ENCODE results near the gene MAGI1.
"Not testable (repeated sequence)": the region's sequence is repeated elsewhere in the genome, so short reads cannot be mapped to it uniquely, and the experiment has no call there.

Gene MAGI1

GRCh38 chr3:65650247-65650646 is 388.5 kb downstream of the MAGI1 start:
- DNase-seq, result no peak

GRCh38 chr3:65647369-65647768 is 391.3 kb downstream of the MAGI1 start:
- DNase-seq, result no peak

GRCh38 chr3:65642883-65643282 is 395.8 kb downstream of the MAGI1 start:
- no peak for DNase-seq

GRCh38 chr3:65641777-65642176 is 396.9 kb downstream of the MAGI1 start:
- no peak for DNase-seq

GRCh38 chr3:65641045-65641444 is 397.7 kb downstream of the MAGI1 start:
- DNase-seq, result no peak

GRCh38 chr3:65639444-65639843 is 399.3 kb downstream of the MAGI1 start:
- DNase-seq, result no peak

GRCh38 chr3:65638301-65638700 is 400.4 kb downstream of the MAGI1 start:
- DNase-seq, result no peak

- DNase-seq, result peak; percentile 70
These were observed 402.4 kb downstream of the MAGI1 start for GRCh38 chr3:65636326-65636725.

- no peak for DNase-seq
These were observed 403.1 kb downstream of the MAGI1 start for GRCh38 chr3:65635657-65636056.

GRCh38 chr3:65633018-65633638 is 405.6 kb downstream of the MAGI1 start:
- DNase-seq, result no peak

GRCh38 chr3:65632414-65632813 is 406.3 kb downstream of the MAGI1 start:
- DNase-seq, result no peak

- DNase-seq, result no peak
These were observed 409.7 kb downstream of the MAGI1 start for GRCh38 chr3:65628978-65629377.

GRCh38 chr3:65627062-65627461 is 411.7 kb downstream of the MAGI1 start:
- DNase-seq, result no peak

- DNase-seq, result no peak
These were observed 413.4 kb downstream of the MAGI1 start for GRCh38 chr3:65625305-65625704.

GRCh38 chr3:65623362-65623761 is 415.4 kb downstream of the MAGI1 start:
- DNase-seq, result no peak

GRCh38 chr3:65619888-65620287 is 418.8 kb downstream of the MAGI1 start:
- no peak for DNase-seq

- DNase-seq, result no peak
These were observed 419.3 kb downstream of the MAGI1 start for GRCh38 chr3:65619451-65619881.

- DNase-seq, result no peak
These were observed 420.1 kb downstream of the MAGI1 start for GRCh38 chr3:65618599-65618998.

- no peak for DNase-seq
These were observed 420.9 kb downstream of the MAGI1 start for GRCh38 chr3:65617787-65618186.

- no peak for DNase-seq
These were observed 421.5 kb downstream of the MAGI1 start for GRCh38 chr3:65617209-65617608.

- no peak for DNase-seq
These were observed 422.2 kb downstream of the MAGI1 start for GRCh38 chr3:65616563-65616962.

- no peak for DNase-seq
These were observed 423.4 kb downstream of the MAGI1 start for GRCh38 chr3:65615329-65615728.

GRCh38 chr3:65614585-65614984 is 424.1 kb downstream of the MAGI1 start:
- no peak for DNase-seq

- DNase-seq, result not testable (repeated sequence)
These were observed 430.7 kb downstream of the MAGI1 start for GRCh38 chr3:65607965-65608460.

- DNase-seq, result no peak
These were observed 431.6 kb downstream of the MAGI1 start for GRCh38 chr3:65607101-65607500.
